Activated naive CD4-positive, alpha-beta T cell treated with anti-CD3 and anti-CD28 coated beads, Interleukin-2, amount 50 U/mL, for 24 hours (primary cell): ENCODE data around the gene SETD1A.
"Not testable (repeated sequence)": the region's sequence is repeated elsewhere in the genome, so short reads cannot be mapped to it uniquely, and the experiment has no call there.

ENCODE experiments used
- H3K27ac Mint-ChIP-seq: one replicate; pipeline ENCODE4 v1.8.0; 2021; ENCODE audit warnings: mild to moderate bottlenecking, mixed read lengths
- H3K27me3 Mint-ChIP-seq: one replicate; pipeline ENCODE4 v1.8.0; 2021; ENCODE audit warnings: mixed read lengths
- H3K36me3 Mint-ChIP-seq: one replicate; pipeline ENCODE4 v1.8.0; 2021; ENCODE audit warnings: mixed read lengths
- H3K4me1 Mint-ChIP-seq: one replicate; pipeline ENCODE4 v1.8.0; 2021; ENCODE audit warnings: mixed read lengths
- H3K4me3 Mint-ChIP-seq: one replicate; pipeline ENCODE4 v1.8.0; 2021; ENCODE audit warnings: mild to moderate bottlenecking, mixed read lengths
- H3K9me3 Mint-ChIP-seq: one replicate; pipeline ENCODE4 v1.8.0; 2021; ENCODE audit warnings: mixed read lengths

Gene SETD1A

GRCh38 chr16:30925995-30926811 is 31.4 kb upstream of the SETD1A start:
- Mint-ChIP-seq H3K36me3 (no peaks in the 10 kb centered on the region), H3K27me3 (no peaks in the 10 kb centered on the region), H3K27ac (no peak overlapping the region), H3K4me1 (peaks cover 9% of the 10 kb centered on the region), H3K4me3 (peak overlapping the region; percentile 39), H3K9me3 (no peaks in the 10 kb centered on the region)

DNA sequence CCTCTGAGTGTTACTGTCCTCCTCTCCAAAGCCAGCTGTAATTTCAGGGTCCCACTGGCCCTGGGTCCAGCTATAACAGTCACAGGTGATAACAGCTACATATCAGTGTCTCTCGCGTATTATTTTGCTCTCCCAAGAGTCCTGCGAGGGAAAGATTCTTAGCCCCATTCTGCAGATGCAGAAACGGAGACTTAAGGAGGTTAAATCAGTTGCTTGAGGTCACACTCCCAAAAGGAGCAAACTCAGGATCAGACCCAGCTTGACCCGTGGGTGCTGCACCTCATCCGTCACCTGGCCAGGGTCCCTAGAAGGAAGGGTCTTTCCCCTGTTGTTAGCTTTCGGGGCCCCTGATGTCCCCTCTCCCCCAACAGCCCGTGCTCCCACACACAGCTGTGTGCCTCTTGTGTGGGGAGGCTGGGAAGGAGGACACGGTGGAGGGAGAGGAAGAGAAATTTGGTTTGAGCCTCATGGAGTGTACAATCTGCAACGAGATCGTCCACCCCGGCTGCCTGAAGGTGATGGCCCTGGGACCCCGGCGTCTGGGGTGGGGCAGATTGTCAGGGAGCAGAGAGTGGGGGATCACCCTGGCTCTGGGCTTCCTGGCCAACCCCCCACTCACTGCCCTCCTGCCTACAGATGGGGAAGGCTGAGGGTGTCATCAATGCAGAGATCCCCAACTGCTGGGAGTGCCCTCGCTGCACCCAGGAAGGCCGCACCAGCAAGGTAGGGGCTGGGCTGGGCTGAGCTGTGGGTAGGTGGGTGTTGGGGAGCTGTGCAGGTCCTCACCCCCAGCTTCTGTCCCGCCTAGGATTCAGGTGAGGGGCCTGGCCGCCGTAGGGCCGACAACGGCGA is 30.4 kb upstream of the SETD1A start:
- peaks cover 9% of the 10 kb centered on the region for H3K4me1 Mint-ChIP-seq
- H3K36me3 Mint-ChIP-seq = no peaks in the 10 kb centered on the region
- H3K4me3 Mint-ChIP-seq = no peak overlapping the region
- H3K27me3 Mint-ChIP-seq = no peaks in the 10 kb centered on the region
- no peaks in the 10 kb centered on the region for H3K9me3 Mint-ChIP-seq
- no peak overlapping the region for H3K27ac Mint-ChIP-seq

DNA sequence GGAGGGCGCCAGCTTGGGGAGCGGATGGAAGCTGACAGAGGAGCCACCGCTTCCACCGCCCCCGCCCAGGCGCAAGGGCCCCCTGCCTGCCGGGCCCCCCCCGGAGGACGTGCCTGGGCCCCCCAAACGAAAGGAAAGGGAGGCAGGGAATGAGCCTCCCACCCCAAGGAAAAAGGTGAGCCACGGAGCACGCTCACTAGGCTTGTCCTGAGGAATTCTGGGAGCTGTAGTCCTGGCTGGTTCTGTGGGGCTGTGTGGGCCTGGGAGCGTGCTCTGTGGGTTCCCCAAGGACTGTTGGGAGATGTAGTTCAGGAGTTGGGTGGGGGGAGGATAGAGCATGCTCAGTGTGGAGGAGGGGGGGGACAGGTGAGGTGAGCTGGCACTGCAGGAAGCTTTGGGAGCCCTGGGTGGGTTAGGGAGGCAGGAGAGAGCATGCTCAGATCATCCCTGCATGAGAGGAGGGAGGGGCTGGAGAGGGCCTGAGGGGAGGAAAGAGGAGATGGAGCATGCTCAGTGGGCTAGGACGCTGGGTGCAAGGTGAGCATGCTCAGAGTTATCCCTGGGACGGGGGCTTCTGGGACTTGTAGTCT is 29.7 kb upstream of the SETD1A start:
- Mint-ChIP-seq H3K27me3 (no peaks in the 10 kb centered on the region), H3K36me3 (no peaks in the 10 kb centered on the region), H3K27ac (no peak overlapping the region), H3K4me1 (peaks cover 9% of the 10 kb centered on the region), H3K4me3 (no peak overlapping the region), H3K9me3 (no peaks in the 10 kb centered on the region)

- Mint-ChIP-seq H3K9me3 (no peaks in the 10 kb centered on the region), H3K4me1 (peaks cover 9% of the 10 kb centered on the region), H3K27me3 (no peaks in the 10 kb centered on the region), H3K4me3 (no peak overlapping the region), H3K36me3 (no peaks in the 10 kb centered on the region), H3K27ac (no peak overlapping the region)
These were observed 29.2 kb upstream of the SETD1A start for GRCh38 chr16:30928390-30928789.

- H3K4me3 Mint-ChIP-seq = no peak overlapping the region
- H3K27me3 Mint-ChIP-seq = no peaks in the 10 kb centered on the region
- H3K4me1 Mint-ChIP-seq = peaks cover 9% of the 10 kb centered on the region
- no peaks in the 10 kb centered on the region for H3K36me3 Mint-ChIP-seq
- no peak overlapping the region for H3K27ac Mint-ChIP-seq
- H3K9me3 Mint-ChIP-seq = no peaks in the 10 kb centered on the region
These were observed 28.4 kb upstream of the SETD1A start for GRCh38 chr16:30929167-30929566.

- no peaks in the 10 kb centered on the region for H3K36me3 Mint-ChIP-seq
- no peaks in the 10 kb centered on the region for H3K9me3 Mint-ChIP-seq
- H3K4me1 Mint-ChIP-seq = peaks cover 9% of the 10 kb centered on the region
- no peak overlapping the region for H3K27ac Mint-ChIP-seq
- H3K4me3 Mint-ChIP-seq = no peak overlapping the region
- H3K27me3 Mint-ChIP-seq = no peaks in the 10 kb centered on the region
These were observed 27.4 kb upstream of the SETD1A start for GRCh38 chr16:30930160-30930571.

DNA sequence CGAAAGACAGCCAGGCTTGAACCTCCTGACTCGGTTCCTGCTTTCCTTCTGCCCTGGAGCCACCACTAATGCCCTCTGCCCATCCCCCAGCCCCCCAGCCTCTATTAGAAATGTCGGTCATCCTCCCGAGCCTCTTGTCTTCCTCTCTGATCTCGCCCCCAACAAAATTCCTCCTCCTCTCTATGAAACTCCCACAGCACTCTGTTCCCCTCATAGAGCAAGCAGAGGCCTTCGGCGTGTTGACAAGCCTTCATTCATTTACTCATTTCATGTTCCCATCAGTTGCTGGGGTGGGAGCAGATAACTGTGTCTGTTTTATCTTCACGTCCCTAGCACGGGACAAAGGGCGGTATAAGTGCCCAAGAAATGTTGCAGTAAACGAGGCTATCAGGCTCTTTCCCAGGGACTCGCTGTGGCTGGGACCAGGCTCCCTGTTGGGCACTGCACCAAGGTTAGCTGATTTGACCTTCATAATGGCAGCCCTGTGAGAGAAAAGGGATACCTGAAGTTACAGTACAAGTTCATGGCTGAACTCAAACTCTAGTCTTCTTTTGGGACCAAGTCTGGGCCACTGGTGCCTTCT is 26.4 kb upstream of the SETD1A start:
- no peaks in the 10 kb centered on the region for H3K27me3 Mint-ChIP-seq
- no peak overlapping the region for H3K27ac Mint-ChIP-seq
- no peaks in the 10 kb centered on the region for H3K36me3 Mint-ChIP-seq
- H3K4me1 Mint-ChIP-seq = peaks cover 11% of the 10 kb centered on the region
- no peak overlapping the region for H3K4me3 Mint-ChIP-seq
- no peaks in the 10 kb centered on the region for H3K9me3 Mint-ChIP-seq

- Mint-ChIP-seq H3K4me1 (peaks cover 11% of the 10 kb centered on the region), H3K27ac (no peak overlapping the region), H3K27me3 (no peaks in the 10 kb centered on the region), H3K36me3 (no peaks in the 10 kb centered on the region), H3K9me3 (no peaks in the 10 kb centered on the region), H3K4me3 (no peak overlapping the region)
These were observed 22.6 kb upstream of the SETD1A start for GRCh38 chr16:30934827-30935557.

- H3K4me1 Mint-ChIP-seq = peaks cover 27% of the 10 kb centered on the region
- H3K9me3 Mint-ChIP-seq = no peaks in the 10 kb centered on the region
- no peaks in the 10 kb centered on the region for H3K36me3 Mint-ChIP-seq
- no peak overlapping the region for H3K4me3 Mint-ChIP-seq
- no peaks in the 10 kb centered on the region for H3K27me3 Mint-ChIP-seq
- no peak overlapping the region for H3K27ac Mint-ChIP-seq
These were observed 19.9 kb upstream of the SETD1A start for GRCh38 chr16:30937692-30938091.

- H3K4me1 Mint-ChIP-seq = peaks cover 28% of the 10 kb centered on the region
- not testable (repeated sequence) for H3K27me3 Mint-ChIP-seq, H3K27ac Mint-ChIP-seq, H3K36me3 Mint-ChIP-seq, H3K9me3 Mint-ChIP-seq, H3K4me3 Mint-ChIP-seq
These were observed 18.0 kb upstream of the SETD1A start for GRCh38 chr16:30939571-30939970.

GRCh38 chr16:30941600-30942425 is 15.7 kb upstream of the SETD1A start:
- H3K27ac Mint-ChIP-seq = no peak overlapping the region

GRCh38 chr16:30942426-30942806 is 15.1 kb upstream of the SETD1A start:
- Mint-ChIP-seq H3K4me3 (no peak overlapping the region), H3K27ac (no peak overlapping the region), H3K36me3 (peaks cover 9% of the 10 kb centered on the region), H3K27me3 (no peaks in the 10 kb centered on the region), H3K4me1 (peaks cover 22% of the 10 kb centered on the region), H3K9me3 (no peaks in the 10 kb centered on the region)

More at GRCh38 chr16:30941600-30942425, 15.7 kb upstream of the SETD1A start:
- no peaks in the 10 kb centered on the region for H3K27me3 Mint-ChIP-seq
- peaks cover 9% of the 10 kb centered on the region for H3K36me3 Mint-ChIP-seq
- H3K4me1 Mint-ChIP-seq = peaks cover 22% of the 10 kb centered on the region
- no peak overlapping the region for H3K4me3 Mint-ChIP-seq
- no peaks in the 10 kb centered on the region for H3K9me3 Mint-ChIP-seq

DNA sequence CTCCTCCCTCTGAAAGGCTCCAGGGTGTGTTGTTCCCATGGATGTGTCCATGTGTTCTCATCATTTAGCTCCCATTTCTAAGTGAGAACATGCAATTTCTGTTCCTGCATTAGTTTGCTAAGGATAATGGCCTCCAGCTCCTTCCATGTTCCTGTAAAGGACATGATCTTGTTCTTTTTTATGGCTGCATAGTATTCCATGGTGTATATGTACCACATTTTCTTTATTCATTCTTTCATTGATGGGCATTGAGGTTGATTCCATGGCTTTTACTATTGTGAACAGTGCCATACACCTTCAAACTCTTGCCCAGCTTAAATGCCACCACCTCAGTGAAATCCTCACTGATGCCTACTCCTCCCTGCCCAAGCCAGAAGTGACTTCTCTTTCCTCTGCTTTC is 13.2 kb upstream of the SETD1A start:
- H3K4me1 Mint-ChIP-seq = peaks cover 22% of the 10 kb centered on the region
- H3K4me3 Mint-ChIP-seq = no peak overlapping the region
- H3K27ac Mint-ChIP-seq = peak overlapping the region; percentile 25
- peaks cover 9% of the 10 kb centered on the region for H3K36me3 Mint-ChIP-seq
- no peaks in the 10 kb centered on the region for H3K9me3 Mint-ChIP-seq
- H3K27me3 Mint-ChIP-seq = no peaks in the 10 kb centered on the region

- peaks cover 9% of the 10 kb centered on the region for H3K36me3 Mint-ChIP-seq
- H3K9me3 Mint-ChIP-seq = no peaks in the 10 kb centered on the region
- no peak overlapping the region for H3K4me3 Mint-ChIP-seq
- H3K27me3 Mint-ChIP-seq = no peaks in the 10 kb centered on the region
- H3K4me1 Mint-ChIP-seq = peaks cover 26% of the 10 kb centered on the region
- no peak overlapping the region for H3K27ac Mint-ChIP-seq
These were observed 10.6 kb upstream of the SETD1A start for GRCh38 chr16:30946671-30947540.
